NOMO-1 treated with DMSO at 0.1 percent for 48 hours (cell line): ENCODE results near the gene TRAK2.
A peak's percentile ranks its signal among the peaks of the same experiment; 100 is the strongest.
"Not testable (repeated sequence)": the region's sequence is repeated elsewhere in the genome, so short reads cannot be mapped to it uniquely, and the experiment has no call there.

Experiments
- DNase-seq: peaks from one replicate; lab custom pipeline; 2025; ENCODE audit not compliant: unreplicated experiment; lab: John Stamatoyannopoulos, UW

TRAK2 gene, protein sequence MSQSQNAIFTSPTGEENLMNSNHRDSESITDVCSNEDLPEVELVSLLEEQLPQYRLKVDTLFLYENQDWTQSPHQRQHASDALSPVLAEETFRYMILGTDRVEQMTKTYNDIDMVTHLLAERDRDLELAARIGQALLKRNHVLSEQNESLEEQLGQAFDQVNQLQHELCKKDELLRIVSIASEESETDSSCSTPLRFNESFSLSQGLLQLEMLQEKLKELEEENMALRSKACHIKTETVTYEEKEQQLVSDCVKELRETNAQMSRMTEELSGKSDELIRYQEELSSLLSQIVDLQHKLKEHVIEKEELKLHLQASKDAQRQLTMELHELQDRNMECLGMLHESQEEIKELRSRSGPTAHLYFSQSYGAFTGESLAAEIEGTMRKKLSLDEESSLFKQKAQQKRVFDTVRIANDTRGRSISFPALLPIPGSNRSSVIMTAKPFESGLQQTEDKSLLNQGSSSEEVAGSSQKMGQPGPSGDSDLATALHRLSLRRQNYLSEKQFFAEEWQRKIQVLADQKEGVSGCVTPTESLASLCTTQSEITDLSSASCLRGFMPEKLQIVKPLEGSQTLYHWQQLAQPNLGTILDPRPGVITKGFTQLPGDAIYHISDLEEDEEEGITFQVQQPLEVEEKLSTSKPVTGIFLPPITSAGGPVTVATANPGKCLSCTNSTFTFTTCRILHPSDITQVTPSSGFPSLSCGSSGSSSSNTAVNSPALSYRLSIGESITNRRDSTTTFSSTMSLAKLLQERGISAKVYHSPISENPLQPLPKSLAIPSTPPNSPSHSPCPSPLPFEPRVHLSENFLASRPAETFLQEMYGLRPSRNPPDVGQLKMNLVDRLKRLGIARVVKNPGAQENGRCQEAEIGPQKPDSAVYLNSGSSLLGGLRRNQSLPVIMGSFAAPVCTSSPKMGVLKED

DNA sequence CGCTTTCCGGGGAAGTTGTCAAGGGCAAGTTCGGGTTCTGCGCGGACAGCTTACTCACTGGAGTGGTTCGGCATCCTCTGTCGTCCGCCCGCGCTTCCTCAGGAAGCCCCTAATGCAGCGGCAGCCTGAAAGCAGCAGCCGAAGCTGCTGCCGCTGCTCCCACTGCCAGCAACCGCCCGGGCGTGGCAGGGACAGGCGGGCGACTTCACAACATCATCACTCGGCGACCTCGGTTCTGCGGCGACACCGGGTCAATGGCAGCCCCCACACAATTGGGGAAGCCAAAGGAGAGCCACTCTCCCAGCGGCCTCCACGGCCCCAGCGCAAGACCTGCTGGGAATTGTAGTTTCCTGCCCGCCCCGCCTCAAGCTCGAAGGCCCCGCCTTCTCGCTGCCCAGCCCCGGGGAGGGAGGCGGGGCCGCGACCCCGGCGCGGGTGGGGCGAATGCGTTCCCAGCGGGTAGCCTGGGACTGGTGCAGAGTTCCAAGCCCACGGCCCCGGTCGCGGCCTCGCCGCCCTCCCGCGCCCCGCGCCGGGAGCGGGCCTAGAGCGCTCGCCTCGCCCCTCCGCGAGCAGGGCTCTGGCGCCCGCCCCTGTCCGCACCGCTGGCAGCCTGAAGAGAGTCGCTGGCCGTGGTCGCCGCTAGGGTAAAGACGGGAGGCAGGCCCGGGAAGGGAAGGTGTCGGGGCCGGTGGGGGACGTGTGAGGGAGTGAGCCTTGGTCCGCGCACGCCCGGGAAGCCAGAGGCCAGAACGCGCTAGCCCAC, at the start of gene TRAK2, which contains the start of gene STRADB:
Gene TRAK2 (minus strand): TSS at position 167 of the 766 bp plus-strand sequence. CDS start 30,951 bp downstream, outside the sequence.
Gene STRADB (plus strand): TSS at position 449 of the 766 bp plus-strand sequence. CDS start 3,101 bp downstream, outside the sequence.
- peak; percentile 97 for DNase-seq

DNA sequence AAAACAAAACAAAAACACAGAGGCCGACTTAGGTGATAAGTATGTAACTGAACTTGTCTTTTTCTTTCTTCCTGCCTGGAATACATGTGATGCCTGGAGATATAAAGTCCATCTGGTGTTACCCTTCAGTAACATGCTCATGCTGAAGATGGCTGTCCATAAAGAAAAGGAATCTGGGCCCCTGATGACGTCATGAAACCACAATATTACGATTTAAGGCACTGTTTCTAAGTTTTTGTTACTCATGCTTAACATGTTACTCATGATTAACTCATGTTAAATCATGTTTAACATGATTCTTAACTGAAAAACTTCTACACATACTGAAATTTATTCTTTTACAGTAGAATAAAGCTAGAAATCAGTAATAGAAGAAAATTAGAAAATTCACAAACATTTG, 49.3 kb upstream of the TRAK2 start:
- no peak for DNase-seq

DNA sequence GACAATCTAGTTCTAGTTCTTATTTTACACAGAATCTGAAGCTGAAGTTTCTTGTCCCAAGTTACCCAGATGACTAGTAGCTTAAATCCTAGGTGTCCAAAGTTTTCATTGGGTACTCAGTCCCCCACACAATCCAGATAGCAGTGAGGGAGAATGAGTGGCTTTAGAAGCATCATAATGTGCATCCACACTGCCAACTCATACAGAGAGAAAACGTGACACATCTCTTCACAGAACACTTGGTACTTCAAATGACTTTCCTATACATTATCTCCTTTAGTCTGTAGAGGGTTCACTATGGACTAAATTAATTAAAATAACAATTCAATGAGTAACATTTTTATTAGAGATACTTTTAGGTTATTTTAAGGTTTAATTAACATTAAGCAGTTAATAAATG, 45.5 kb upstream of the TRAK2 start:
- no peak for DNase-seq

DNA sequence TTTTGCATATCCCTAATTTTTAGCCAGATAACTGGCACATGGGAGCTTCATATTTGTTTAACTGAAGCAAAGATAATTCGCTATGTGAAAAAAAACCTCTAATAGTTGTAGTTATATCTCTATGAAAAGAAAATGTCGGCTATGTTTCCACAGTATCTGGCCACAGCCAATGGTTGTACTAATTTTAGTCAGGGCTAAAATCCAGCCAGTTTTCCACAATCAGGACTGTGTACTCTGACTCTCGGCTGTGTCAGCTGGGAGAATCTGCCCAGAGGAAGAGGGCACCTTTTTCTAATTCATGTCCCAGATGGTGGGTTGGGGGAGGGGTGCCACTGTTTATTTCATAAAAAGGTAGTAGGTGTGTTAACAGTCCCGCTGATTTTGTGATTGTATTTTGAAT, 39.0 kb upstream of the TRAK2 start:
- DNase-seq = no peak

DNA sequence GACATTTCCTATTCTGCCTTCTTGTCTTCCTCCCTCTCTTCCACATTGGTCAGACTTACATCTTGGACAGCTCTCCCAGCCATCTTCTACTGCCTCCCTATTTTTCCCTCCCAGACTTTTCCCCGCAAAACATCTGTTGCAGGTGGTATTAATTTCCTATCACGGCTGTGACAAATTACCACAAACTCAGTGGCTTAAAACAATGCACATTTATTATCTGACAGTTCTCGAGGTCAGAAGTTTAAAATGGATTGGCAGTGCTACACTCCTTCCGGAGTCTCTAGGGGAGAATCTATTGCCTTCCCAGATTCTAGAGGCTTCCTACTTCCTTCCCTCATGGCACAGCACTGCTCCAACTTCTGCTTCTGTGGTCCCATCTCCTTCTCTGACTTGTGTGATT, 33.5 kb upstream of the TRAK2 start:
- no peak for DNase-seq

DNA sequence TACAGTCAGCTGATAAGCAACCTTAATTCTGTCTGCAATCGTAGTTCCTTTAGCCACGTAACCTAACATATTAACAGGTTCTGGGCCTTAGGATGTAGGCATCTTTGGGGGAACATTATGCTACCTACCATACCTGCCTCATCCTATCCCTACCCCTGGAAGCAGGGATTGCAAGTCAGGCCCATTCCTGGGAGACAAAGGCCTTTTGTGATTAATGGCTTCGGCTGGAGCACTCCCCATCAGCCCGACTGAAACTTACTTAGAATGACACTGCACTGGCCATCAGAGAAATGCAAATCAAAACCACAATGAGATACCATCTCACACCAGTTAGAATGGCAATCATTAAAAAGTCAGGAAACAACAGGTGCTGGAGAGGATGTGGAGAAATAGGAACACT, 32.5 kb upstream of the TRAK2 start:
- not testable (repeated sequence) for DNase-seq

DNA sequence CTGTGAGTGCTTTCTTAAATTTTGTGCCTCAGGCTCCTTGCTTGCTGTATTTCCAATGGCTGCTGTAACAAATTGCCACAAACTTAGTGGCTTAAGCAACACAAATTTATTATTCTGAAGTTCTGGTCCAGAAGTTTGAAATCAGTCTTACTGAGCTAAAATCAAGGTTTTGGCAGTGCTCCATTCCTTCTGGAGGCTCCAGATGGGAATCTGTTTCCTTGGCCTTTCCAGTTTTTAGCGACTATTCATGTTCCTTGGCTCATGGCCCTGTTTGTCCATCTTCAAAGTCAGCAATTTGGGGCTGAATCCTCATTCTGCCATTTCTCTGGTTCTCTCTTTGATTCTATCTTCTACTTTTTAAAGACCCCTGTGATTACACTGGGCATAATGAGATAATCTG, 32.1 kb upstream of the TRAK2 start:
- DNase-seq = no peak

DNA sequence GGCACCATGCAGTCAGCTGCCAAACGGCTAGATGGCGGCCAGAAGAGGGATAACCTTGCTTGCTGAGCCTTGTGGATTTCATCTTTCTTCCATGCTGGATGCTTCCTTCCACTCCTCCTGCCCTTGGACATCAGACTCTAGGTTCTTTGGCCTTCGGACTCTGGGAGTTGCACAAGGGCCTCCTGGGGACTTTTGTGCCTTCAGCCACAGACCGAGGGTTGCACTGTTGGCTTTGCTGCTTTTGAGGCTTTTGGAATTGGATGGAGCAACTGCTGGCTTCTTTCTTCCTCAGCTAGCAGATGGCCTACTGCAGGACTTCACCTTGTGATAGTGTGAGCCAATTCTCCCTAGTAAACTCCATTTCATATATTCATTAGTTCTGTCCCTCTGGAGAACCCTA, 31.3 kb upstream of the TRAK2 start:
- DNase-seq = no peak

DNA sequence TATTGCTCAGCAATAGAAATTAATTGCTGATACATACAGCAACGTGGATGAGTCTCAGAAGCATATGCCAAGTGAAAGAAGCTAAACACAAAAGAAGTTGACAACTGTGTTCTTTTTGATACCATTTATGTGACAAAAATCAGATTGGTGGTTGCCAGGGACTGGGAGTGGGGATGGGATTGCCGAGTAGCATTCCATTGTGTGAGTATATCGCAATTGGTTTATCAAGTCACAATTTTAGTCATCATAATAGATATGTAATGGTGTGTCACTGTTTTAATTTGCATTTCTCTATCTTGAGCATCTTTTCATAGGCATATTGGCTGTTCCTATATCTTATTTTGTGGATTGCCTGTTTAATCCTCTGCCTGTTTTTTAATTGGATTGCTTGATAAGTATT, 21.2 kb upstream of the TRAK2 start:
- no peak for DNase-seq

DNA sequence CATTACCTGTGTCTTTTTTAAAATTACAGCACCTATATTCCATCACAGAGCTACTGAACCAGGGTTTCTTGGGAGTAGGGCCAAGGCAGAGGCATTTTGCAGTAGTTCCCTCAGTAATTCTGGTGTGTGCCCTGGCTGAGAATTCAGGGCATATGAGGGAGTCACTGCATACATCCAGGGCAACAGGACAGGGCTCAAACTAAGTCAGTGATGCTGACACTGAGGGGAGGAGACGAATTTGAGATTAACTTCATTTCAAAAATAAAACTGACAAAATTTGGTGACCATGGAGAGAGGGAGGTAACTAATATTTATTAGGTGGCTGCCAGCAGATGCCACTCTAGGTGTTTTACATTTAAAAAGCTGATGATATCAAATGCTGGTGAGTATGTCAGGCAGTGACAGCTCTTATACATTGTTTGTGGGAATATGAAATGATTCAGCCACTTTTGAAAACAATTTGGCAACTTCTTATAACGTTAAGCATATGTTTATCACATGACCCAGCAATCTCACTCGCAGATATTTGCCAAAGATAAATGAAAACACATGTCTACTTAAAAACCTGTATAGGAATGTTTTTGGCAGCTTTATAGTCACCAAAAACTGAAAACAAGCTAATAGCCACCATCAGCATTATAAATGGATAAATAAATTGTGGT, 20.6 kb upstream of the TRAK2 start:
- no peak for DNase-seq

DNA sequence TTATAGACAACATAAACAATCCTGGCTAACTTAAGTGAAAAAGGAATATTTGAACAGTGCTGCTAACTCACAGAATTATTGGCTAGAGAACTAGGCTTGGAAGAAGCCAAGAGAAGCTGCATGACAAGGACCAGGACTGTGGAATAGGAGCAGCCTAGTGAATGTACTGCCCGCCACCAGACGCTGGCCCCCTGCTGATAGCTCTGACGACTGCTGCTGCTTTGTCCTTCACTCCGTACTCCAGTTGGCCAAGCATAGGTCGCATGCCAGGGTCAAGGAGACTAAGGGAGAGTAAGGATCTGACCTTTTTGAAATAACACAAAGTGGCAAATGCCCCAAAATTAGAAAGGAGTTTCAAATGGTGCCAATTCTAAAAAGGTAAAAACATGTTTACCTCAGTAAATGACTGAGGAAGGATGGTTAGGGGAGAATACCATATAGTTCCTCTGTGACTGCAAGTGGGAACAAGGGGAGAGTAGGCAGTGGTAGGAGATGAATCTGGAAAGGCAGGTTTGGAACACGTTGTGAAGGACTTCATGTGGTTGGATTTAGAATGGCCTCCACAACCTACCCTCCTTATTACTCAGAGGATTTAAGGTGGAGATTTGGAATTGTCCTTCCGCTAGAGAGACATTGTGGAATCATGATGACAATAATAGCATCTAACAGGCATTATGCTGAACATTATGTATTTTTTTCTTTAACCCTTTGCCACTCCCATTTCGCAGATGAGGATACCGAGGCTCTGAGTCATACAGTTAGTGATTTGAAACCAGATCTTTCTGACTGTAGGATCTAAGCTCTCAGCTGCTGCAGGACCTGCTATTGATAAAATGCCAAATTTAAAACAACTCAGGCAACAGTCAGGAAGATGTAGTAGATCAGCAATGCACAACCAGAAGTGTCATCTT, 19.8 kb upstream of the TRAK2 start:
- no peak for DNase-seq

DNA sequence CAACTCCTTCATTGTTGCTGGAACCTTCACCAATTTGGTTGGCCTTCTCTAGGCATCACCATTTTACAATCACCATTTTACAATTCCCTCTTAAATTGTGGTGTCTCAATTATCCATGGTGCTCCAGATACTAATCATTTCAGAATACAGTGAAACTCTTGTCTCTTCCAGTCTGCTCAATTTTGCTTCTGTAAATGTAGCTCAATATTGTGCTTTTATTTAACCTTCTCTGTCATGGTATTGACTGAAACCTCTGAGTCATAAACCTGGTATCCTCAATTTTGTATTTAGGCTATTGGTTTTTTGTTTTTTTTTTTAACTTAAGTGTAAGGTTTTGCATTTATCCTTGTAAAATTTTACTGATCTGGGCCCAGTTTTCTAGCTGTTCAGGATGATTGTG, 16.4 kb upstream of the TRAK2 start:
- DNase-seq = no peak

DNA sequence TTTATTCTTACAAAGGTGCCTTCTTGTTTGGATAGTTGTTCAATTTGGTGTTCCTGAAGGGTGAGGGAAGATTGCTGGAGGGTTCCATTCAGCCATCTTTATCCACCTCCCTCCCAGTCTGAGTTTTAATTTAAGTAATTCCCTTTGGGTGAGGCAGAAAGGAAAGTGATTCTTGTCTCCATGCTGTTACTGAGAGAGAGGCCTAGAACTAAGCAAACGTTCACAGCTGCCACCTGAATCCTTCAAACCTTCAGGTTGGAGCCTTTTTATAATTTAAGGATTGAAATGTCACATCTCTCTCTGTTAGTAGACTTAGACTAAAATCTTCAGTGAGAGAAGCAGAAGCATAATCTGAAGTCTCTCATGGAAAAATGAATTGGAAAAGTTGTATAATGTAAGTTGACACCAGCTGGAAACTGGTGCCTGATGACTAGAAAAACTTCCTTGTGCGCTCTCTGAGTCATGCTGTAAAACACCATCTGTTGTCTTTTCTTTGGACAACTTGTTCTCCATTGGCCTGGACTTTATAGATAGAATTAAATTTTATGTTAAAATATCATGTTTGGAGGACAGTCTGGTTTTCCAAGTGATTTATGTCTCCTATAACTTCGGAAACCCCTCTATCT, 14.9 kb upstream of the TRAK2 start:
- no peak for DNase-seq

DNA sequence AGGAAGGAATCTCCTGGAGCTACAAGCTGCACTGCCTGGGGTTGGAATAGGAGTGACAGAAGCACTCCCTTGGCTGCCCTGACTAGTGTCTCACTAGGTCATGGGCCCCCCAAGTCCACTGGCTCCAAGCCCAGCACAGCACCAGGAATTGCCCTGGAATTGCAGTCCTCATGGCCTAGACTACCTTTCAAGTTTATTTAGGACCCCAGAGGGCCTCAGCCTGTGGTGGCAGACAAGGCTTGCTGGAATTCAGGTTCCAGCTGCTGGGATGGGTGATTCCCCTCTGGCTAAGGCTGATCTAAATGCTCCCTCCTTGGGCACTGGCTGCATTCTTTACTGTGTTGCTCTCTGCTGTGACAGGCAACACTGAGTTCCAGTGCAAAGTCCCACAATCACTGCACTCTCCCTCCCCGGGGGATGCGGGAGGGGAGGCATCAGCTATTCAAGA, 14.3 kb upstream of the TRAK2 start:
- DNase-seq = no peak

DNA sequence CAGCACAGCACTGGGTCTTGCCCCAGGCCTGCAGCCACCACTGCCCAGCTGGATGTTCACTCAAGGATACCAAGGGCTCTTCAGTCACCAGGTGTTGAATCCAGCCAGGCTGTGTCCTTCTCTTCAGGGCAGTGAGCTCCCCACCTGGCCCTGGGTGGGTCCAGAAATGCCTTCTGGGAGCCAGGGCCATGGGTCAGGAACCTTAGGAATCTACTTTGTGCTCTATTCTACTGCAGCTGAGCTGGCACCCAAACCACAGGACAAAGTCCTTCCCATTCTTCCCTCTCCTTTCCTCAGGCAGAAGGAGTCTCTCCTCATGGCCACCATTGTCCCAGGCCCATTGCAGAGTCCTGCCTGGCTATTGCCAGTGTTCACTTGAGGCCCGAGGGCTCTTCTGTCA, 13.3 kb upstream of the TRAK2 start:
- no peak for DNase-seq

DNA sequence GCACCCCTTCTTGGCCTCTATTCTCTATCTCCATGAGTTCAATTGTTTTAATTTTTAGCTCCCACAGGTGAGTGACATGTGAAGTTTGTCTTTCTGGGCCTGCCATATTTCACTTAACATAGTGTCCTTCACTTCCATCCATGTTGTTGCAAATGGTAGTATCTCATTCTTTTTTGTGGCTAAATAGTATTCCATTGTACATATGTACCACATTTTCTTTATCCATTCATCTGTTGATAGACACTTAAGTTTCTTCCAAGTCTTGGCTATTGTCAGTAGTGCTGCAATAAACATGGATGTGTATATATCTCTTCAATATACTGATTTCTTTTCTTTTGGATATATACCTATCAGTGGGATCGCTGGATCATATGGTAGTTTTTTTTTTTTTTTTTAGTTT, 9.3 kb upstream of the TRAK2 start:
- no peak for DNase-seq

DNA sequence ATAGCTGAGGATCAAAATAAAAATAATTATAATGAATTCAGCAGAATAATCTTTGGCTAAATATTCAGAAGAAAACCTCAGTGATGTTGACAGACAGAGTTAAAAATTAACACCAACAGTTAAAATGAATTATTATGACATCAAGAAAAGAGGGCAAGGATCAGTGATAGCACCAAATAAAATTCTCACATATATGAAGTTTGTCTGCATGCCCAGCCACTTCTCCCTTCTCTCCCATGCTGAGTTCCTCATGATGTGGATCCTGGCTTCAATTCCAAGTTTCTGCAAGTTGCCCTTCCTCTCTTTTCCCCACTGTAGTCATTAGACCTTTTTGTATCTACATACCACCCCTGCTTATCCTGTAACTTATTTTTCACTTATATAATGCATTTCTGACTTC, 7.1 kb upstream of the TRAK2 start:
- no peak for DNase-seq

DNA sequence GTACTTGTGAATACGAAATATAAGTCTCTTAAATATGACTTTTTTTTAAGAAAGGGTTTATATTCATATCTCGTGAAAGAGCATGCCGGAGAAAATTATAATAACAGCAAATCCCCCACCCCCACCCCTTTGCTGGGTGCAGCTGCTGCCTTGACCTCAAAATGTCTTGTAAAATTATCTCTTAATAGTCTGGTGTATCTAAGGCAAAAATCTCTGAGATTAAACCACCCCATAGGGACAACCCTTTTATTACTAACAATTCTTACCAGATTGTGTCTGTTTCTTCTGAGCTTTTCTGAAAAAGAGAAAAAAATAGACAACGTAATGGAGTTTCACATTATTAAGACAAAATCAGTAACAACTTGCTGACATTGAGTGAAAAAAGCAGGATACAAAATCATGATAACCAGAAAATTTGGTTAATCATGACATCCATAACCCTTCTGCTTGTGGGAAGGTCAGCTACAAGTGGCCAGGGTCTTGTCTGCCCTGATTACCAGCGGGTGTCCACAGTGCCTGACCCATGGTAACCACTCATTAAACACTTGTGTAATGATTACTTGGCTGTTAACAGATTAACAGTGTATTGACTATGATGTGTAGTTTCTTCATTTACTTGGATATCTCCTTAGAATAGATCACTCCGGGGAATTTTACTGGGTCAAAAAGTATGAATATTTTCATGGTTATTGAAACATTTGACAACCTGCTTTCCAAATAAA, 1.8 kb upstream of the TRAK2 start:
- no peak for DNase-seq
